GM19467 (cell line): Measurements from ENCODE around the gene TRPM6.
A peak's percentile ranks its signal among the peaks of the same experiment; 100 is the strongest.

Experiments used
- ATAC-seq: cut with Tn5 transposase; IDR thresholded peaks from one replicate; pipeline ENCODE4 v1.9.1; 2021; ENCODE audit warnings: mild to moderate bottlenecking, moderate library complexity; ENCODE audit not compliant: unreplicated experiment

The TRPM6 gene

GRCh38 chr9:74777136-74777879, 110.4 kb downstream of the TRPM6 start:
- peak; percentile 50 for ATAC-seq

DNA sequence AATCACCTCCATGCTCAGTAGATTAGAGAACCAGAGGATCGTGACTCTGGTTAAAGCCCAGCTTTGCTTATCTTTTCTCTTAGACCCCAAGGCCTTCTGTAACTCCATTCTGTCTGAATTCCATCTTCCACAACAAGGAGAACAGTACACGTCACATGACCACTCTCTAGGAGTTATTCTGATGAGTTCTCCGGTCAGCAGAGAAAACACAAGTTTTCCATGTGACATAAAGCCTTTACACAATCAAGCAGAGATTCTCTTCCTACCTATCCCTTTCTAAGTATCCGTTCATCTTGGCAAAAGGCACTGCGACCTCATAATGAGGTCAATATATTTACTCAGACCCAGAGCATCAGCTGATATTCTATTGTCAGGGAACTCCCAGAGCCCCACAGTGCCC, 112.3 kb downstream of the TRPM6 start:
- no peak for ATAC-seq

GRCh38 chr9:74773886-74774479, 113.7 kb downstream of the TRPM6 start:
- ATAC-seq, result no peak

DNA sequence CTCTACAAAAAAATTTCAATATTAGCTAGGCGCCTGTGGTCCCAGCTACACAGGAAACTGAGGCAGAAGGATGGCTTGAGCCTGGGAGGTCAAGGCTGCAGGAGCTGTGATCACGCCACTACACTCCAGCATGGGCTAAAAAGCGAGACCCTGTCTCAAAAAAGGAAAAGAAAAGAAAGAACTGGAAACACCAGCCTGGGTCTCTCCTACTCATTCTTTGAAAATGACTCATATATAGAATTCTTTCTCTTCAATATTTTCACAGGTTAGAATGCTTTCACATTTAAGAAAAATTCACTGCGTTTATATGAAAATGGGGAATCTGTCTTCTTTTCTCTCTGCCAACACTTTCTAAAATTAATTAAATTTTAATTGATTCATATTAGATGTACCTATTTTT, 115.6 kb downstream of the TRPM6 start:
- ATAC-seq, result no peak

GRCh38 chr9:74771672-74772071, 116.0 kb downstream of the TRPM6 start:
- no peak for ATAC-seq

- ATAC-seq, result no peak
These were observed 116.5 kb downstream of the TRPM6 start for GRCh38 chr9:74771262-74771585.

DNA sequence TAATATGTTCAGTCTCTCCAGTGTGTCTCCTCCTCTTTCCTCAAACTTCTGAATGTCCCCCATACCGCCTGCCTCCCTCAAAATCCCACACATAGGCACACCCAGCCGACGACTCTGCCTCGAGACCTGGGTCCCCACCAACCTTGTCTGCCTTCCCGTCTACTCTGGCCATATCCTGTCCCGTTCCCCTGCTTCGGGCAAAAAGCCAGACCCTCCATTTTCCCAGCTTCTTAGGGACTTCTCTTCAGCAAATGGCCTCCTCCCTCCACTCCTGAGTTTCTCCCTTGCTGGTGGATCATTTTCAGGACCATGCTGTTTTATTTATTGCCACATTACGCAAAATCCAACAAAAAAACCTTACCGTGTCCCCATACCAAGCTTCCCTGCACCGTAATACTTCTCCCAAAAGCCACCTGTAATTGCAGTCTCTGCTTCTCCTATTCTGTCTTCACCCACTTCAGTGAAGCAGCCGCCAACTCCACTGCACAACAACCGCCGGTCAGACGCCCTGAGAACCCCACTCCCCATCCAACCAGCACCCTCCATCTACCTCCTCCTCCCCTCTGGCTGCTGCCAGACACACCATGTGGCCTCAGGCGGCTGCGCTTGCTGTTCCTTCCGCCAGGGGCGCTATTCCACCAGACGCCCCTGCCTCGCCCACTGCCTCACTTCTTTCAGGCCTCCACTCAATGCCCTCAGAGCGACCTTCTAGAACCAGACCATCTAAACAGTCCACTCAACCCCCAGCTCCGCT, 117.0 kb downstream of the TRPM6 start:
- ATAC-seq, result peak; percentile 68

DNA sequence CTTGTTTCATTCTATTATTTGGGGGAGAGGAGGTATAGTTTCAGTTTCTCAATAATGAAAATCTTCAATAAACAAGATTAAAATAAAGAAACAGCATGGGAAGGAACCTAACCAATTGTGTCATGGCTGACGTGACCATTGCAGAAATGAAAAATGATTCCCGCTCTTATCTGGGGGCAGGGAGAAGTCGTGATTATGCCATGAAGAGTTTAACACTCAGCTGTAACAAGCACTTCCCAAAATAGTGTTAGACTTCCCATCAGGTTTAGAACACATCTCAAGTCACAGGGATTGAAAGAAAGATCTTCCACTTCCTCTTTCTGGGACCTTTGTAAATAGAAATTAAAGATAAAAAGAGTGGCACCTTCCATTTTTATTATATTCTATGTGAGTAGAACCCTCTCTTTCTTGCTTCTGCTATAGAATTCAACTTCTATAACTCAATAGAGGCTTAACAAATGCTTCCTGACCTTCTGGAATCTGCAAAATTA, 122.2 kb downstream of the TRPM6 start:
- ATAC-seq, result no peak

DNA sequence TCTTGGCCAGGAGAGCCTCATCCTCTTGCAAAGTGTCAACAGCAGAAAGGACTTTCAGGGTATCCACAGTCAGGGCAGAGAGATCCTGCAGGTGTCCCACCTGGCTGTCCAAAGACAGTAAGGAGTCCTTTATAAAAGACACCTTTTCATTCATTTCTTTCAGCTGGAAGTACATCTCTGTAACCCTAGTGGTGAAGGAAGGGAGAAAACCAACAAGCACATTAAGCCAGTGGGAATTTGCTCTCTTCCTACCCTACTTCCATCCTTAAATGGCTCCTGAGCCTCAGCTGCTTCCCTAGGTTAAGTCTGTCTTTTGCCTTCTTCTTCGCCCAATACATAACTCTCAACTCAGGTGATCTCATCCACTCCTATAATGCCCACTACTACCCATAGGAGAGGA, 124.8 kb downstream of the TRPM6 start:
- ATAC-seq, result no peak

DNA sequence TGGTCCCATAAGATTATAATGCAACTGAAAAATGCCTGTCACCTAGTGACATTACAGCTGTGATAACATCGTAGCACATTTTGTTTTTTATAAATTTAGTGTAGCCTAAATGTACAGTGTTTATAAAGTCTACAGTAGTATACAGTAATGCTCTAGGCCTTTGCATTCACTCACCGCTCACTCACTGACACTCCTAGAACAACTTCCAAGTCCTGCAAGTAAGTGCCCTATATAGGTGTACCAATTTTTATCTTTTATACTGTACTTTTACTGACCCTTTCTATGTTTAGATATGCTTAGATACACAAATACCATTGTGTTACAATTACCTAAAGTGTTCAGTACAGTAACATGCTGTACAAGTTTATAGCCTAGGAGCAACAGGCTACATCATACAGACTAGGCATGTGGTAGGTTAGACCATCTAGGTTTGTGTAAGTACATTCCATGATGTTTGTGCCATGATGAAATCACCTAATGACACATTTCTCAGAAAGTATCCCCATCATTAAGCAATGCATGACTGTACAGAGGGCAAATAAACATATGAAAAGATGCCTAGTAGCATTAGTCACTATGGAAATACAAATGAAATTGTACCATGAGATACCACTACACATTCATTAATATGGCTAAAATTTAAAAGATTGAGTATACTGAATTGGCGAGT, 127.6 kb downstream of the TRPM6 start:
- ATAC-seq, result no peak

GRCh38 chr9:74755999-74756398, 131.7 kb downstream of the TRPM6 start:
- ATAC-seq, result no peak

DNA sequence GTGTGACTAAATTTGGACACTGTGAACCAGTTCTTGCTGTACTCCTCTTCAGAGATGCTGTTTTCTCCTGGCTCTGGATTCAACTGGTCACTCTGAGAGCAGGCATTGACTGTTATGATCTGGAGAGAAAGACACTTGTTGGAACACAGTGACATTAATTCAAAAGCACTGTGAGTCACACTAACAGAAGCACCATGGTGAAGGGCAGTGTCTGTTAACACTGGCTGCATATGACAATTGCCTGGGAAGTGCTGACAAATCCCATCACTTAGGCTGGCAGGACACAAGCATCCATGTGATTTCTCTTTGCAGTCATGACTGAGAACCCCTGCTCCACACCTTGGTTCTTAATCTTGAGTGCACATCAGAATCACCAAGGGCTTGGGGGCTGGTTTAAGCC, 132.4 kb downstream of the TRPM6 start:
- ATAC-seq, result no peak

- no peak for ATAC-seq
These were observed 134.1 kb downstream of the TRPM6 start for GRCh38 chr9:74753650-74754049.

- ATAC-seq, result no peak
These were observed 138.8 kb downstream of the TRPM6 start for GRCh38 chr9:74748966-74749365.

- no peak for ATAC-seq
These were observed 144.7 kb downstream of the TRPM6 start for GRCh38 chr9:74742792-74743730.

DNA sequence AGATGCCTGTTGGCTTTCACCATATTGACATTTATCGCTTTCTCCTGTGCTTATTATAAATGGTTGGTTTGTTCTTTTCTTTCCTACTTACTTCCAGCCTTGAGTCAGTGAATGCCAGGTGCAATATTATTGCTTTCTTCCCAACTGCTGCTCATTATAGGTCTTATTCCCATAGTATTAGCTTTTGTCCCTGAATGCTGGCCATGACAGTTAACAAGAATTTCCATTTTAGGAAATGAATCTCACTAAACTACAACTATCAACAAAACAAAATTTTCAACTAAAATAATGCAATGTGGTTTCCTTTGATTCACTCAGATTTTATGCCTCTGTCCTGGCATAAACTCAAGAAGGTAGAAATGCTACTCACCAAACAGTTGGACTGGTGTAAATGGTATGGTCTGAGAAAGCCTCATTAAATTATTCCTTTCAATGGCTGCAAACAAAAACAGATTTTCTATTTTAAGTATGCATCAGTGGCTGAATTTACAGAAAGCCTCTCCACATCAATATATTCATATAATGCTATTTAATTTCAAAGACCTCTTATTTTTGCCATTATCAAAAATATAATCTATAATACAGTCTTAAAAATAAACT, 145.4 kb downstream of the TRPM6 start:
- no peak for ATAC-seq

DNA sequence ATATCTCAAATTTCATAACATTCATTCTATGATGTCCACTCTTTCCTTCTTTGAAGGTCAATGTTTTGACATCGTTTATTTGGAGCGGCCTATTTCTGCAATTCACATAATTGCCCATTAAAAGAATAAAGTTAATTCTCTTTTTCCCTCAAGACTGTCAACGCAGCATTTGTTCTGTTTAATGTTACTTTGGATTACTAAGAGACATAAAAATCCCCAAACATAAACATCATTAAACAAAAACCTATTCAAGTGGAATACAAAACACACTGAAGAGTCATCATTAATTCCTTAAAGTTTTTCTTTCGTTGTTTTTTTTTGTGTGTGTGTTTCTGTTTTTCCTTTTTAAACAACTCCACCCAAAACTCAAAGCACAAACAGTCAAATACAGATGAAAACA, 151.1 kb downstream of the TRPM6 start:
- ATAC-seq, result no peak

DNA sequence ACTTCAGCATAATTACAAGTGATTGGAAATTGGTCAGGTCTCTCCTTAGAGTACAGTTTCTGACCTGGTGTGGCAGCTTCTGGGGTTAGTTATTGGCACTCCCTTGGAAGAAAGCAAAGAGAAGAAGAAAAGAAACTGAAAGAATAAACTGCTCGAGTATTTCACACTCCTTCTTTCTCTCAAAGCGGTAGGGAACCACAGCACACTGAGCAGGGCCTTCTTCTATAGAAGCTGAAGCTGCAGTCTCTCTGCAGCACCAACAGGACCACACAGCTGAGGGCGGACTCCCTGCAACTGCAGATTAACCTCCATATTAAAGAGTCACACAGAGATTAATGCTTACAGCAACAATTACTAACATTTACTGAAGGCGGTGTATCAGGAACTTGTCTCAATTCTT, 152.0 kb downstream of the TRPM6 start:
- ATAC-seq, result no peak

DNA sequence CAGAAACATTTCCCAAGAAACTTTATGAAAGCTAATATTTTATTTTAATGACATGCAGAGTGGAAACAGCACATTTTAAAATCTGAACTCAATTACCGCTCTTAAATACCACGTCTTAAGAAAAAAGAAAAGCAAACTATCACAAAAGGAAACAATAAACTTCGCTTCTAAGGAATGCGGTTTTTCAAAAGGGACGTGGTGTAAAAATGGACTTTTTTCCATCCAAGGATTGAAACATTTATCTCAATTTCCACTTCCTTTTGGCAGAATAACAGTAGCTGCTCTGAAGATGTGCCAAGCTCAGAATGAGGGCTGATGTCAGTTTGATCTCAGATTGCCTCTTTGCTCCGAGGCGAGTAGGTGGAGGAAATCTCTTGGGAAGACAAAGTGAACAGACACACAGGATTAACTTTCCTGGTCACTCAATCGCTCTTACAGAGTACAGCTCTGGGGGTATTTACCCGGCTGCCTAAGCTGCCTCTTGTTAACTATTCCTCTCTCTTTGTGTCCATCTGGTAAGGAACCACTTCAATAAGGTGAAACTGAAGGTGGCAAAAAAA, 158.5 kb downstream of the TRPM6 start:
- no peak for ATAC-seq

DNA sequence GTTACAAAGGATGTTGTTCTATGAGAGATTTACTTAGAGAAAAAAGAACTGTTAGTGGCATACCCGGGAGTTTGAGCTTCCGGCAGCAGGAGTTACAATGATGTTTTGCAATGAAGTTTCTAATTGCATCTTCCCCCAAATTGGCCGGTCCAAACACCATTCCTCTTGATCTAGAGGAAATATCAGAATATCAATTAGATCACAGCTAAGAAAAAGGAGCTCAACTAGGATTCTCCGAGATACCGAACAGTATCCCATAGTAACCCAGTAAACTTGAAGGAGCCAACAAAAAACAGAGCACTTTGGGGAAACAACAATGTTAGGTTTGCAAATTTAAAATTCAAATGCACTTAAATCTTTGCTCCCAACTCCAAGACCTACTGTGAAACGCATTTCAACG, 159.5 kb downstream of the TRPM6 start:
- ATAC-seq, result no peak
